Measurements from ENCODE around the gene ARHGAP4. TPM values are rescaled to one million over a fixed set of nuclear protein-coding genes. Genes with fewer than 3 reads are reported as not detected.

The ARHGAP4 gene
- total and polyA plus RNA-seq, 2 donors (not counting 1 experiment from before 2014, with no cell fraction given), result 0.51 to 1.5 TPM

DNA sequence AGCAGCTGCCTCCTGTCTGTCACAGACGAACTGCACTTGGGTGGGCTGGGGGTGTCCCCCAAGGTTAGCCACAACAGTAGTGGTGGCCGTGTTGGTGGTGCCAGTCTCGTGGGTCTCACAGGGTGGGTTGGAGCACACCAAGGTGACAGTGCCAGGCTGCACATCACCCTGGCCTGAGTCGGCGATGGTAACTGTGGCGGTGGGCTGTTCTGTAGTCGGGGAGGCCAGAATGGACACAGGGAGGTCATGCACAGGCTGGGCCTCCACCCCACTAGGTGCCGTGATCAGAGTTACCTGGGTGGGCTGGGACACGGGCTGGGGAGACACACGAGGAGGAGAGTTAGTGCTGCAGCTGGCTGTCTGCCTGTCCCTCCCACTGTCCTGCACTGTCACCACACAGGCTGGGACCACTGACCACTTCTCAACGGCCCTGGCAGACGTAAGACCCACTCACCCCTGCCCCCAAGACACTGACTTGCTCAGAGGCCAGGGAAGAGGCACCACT is 29.2 kb upstream of the ARHGAP4 start:
- Histone ChIP-seq H3K9me3 (ENCODE audit: control insufficient read depth, insufficient read depth, low read depth, low read length) (no peaks in the 10 kb centered on the region), H2AFZ (ENCODE audit: low read length) (no peak overlapping the region), H3K9ac (ENCODE audit: insufficient read depth, low read length) (no peak overlapping the region), H3K4me1 (ENCODE audit: control insufficient read depth, extremely low read depth, insufficient read depth, low read length) (peaks cover 2% of the 10 kb centered on the region), H3K4me2 (ENCODE audit: extremely low read depth, insufficient read depth, low read length) (no peak overlapping the region), H4K20me1 (ENCODE audit: control insufficient read depth, extremely low read depth, insufficient read depth, low read length) (no peaks in the 10 kb centered on the region), H3K36me3 (ENCODE audit: control insufficient read depth, insufficient read depth, low read length) (peaks cover 62% of the 10 kb centered on the region), H3K27me3 (ENCODE audit: control insufficient read depth, insufficient read depth, low read length) (no peaks in the 10 kb centered on the region), H3K79me2 (ENCODE audit: control insufficient read depth, insufficient read depth, low read length) (no peaks in the 10 kb centered on the region), H3K27ac (ENCODE audit: insufficient read depth, low read length) (no peak overlapping the region), H3K4me3 (replicated peaks in 1 of 4; ENCODE audit: control extremely low read depth in 1 of 4, insufficient read depth in 1 of 4, low read depth in 3 of 4, low read length in 4 of 4) (no peak overlapping the region)
- TF ChIP-seq EZH2 (IDR thresholded peaks at IDR 0.05; ENCODE audit: low read length, missing control alignments) (no peak), CTCF (conservative IDR thresholded peaks at IDR 0.05 in 1 of 2, IDR thresholded peaks at IDR 0.05 in 1 of 2; ENCODE audit: low read depth in 1 of 2, low read length in 2 of 2) (no peak)
- no peak for DNase-seq (ENCODE audit: low read depth in 2 of 2)

GRCh38 chrX:153954558-153955227 is 28.6 kb upstream of the ARHGAP4 start:
- TF ChIP-seq EZH2 (IDR thresholded peaks at IDR 0.05; ENCODE audit: low read length, missing control alignments) (no peak), CTCF (conservative IDR thresholded peaks at IDR 0.05 in 1 of 2, IDR thresholded peaks at IDR 0.05 in 1 of 2; ENCODE audit: low read depth in 1 of 2, low read length in 2 of 2) (no peak)
- H3K36me3 ChIP-seq (ENCODE audit: control insufficient read depth, insufficient read depth, low read length), result peaks cover 63% of the 10 kb centered on the region
- H4K20me1 ChIP-seq (ENCODE audit: control insufficient read depth, extremely low read depth, insufficient read depth, low read length), result no peaks in the 10 kb centered on the region
- H3K79me2 ChIP-seq (ENCODE audit: control insufficient read depth, insufficient read depth, low read length), result no peaks in the 10 kb centered on the region
- no peak overlapping the region for H3K4me3 ChIP-seq (replicated peaks in 1 of 4; ENCODE audit: control extremely low read depth in 1 of 4, insufficient read depth in 1 of 4, low read depth in 3 of 4, low read length in 4 of 4)
- no peak overlapping the region for H3K4me2 ChIP-seq (ENCODE audit: extremely low read depth, insufficient read depth, low read length)
- H3K9me3 ChIP-seq (ENCODE audit: control insufficient read depth, insufficient read depth, low read depth, low read length), result no peaks in the 10 kb centered on the region
- no peak overlapping the region for H3K9ac ChIP-seq (ENCODE audit: insufficient read depth, low read length)
- no peak overlapping the region for H3K27ac ChIP-seq (ENCODE audit: insufficient read depth, low read length)
- peaks cover 2% of the 10 kb centered on the region for H3K4me1 ChIP-seq (ENCODE audit: control insufficient read depth, extremely low read depth, insufficient read depth, low read length)
- H3K27me3 ChIP-seq (ENCODE audit: control insufficient read depth, insufficient read depth, low read length), result no peaks in the 10 kb centered on the region
- no peak for DNase-seq (ENCODE audit: low read depth in 2 of 2)
- no peak overlapping the region for H2AFZ ChIP-seq (ENCODE audit: low read length)

DNA sequence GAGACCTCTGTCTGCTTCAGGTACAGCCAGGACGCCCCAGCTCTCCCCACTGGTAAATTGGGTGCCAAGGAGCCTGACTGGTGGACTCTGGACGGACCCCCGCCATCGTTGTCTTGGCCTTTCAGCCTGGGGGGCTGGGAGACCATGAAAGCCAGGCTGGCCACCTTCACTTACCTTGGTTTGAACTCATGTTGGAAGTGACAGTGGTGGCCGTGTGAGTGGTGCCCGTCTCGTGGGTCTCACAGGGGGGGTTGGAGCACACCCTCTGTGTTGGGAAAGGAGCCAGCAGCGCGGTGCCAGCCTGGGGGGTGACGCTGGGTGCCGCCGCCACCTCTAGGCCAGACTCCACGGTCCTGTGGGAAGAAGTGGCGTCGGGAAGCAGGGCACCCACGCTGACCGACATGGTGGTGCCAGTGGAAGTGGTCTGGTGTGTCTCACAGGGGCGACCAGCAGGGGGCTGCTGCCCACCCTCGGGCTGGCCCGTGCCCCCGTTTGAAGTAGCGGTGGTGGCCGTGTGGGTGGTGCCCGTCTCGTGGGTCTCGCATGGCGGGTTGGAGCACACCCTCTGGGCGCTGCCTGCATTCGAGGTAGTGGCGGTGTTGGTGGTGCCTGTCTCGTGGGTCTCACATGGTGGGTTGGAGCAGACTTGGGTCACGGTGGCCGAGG is 28.0 kb upstream of the ARHGAP4 start:
- TF ChIP-seq CTCF (conservative IDR thresholded peaks at IDR 0.05 in 1 of 2, IDR thresholded peaks at IDR 0.05 in 1 of 2; ENCODE audit: low read depth in 1 of 2, low read length in 2 of 2) (no peak), EZH2 (IDR thresholded peaks at IDR 0.05; ENCODE audit: low read length, missing control alignments) (no peak)
- no peaks in the 10 kb centered on the region for H3K27me3 ChIP-seq (ENCODE audit: control insufficient read depth, insufficient read depth, low read length)
- H3K9me3 ChIP-seq (ENCODE audit: control insufficient read depth, insufficient read depth, low read depth, low read length), result no peaks in the 10 kb centered on the region
- H3K36me3 ChIP-seq (ENCODE audit: control insufficient read depth, insufficient read depth, low read length), result peaks cover 58% of the 10 kb centered on the region
- H4K20me1 ChIP-seq (ENCODE audit: control insufficient read depth, extremely low read depth, insufficient read depth, low read length), result no peaks in the 10 kb centered on the region
- H3K79me2 ChIP-seq (ENCODE audit: control insufficient read depth, insufficient read depth, low read length), result no peaks in the 10 kb centered on the region
- H3K27ac ChIP-seq (ENCODE audit: insufficient read depth, low read length), result no peak overlapping the region
- H3K4me3 ChIP-seq (replicated peaks in 1 of 4; ENCODE audit: control extremely low read depth in 1 of 4, insufficient read depth in 1 of 4, low read depth in 3 of 4, low read length in 4 of 4), result no peak overlapping the region
- peaks cover 2% of the 10 kb centered on the region for H3K4me1 ChIP-seq (ENCODE audit: control insufficient read depth, extremely low read depth, insufficient read depth, low read length)
- no peak overlapping the region for H3K4me2 ChIP-seq (ENCODE audit: extremely low read depth, insufficient read depth, low read length)
- no peak for DNase-seq (ENCODE audit: low read depth in 2 of 2)
- H3K9ac ChIP-seq (ENCODE audit: insufficient read depth, low read length), result no peak overlapping the region
- no peak overlapping the region for H2AFZ ChIP-seq (ENCODE audit: low read length)

Measured in fibroblast of lung (primary cell).